Loucy (cell line): ENCODE measurements around the gene DNAJC1.

Experiments used
- CTCF ChIP-seq: fragments of 200-600 bp; sonication (generic); conservative IDR thresholded peaks from 2 replicates; pipeline ENCODE4 v1.5.1; 2014; ENCODE audit warnings: mild to moderate bottlenecking, antibody characterized with exemption, low read length
- EZH2phosphoT487 ChIP-seq: fragments of 200-600 bp; IDR thresholded peaks from 2 replicates; pipeline ENCODE4 v1.6.1; 2018; ENCODE audit warnings: antibody characterized with exemption, mild to moderate bottlenecking, moderate library complexity, borderline replicate concordance

- no peak for TF ChIP-seq CTCF
- TF ChIP-seq EZH2phosphoT487, result no peak
Measured at GRCh38 chr10:21824409-21824808, 179.1 kb downstream of the DNAJC1 start.
